ENCODE data around the gene BCCIP. TPM values are rescaled to one million over a fixed set of nuclear protein-coding genes. Genes with fewer than 3 reads are reported as not detected.
A peak's percentile ranks its signal among the peaks of the same experiment; 100 is the strongest.

Gene BCCIP
- total and polyA plus RNA-seq, 2 of the 8 experiments (the other 6 are each of a cell fraction or from before 2014, with no cell fraction given) = 33.9 to 120 TPM

DNA sequence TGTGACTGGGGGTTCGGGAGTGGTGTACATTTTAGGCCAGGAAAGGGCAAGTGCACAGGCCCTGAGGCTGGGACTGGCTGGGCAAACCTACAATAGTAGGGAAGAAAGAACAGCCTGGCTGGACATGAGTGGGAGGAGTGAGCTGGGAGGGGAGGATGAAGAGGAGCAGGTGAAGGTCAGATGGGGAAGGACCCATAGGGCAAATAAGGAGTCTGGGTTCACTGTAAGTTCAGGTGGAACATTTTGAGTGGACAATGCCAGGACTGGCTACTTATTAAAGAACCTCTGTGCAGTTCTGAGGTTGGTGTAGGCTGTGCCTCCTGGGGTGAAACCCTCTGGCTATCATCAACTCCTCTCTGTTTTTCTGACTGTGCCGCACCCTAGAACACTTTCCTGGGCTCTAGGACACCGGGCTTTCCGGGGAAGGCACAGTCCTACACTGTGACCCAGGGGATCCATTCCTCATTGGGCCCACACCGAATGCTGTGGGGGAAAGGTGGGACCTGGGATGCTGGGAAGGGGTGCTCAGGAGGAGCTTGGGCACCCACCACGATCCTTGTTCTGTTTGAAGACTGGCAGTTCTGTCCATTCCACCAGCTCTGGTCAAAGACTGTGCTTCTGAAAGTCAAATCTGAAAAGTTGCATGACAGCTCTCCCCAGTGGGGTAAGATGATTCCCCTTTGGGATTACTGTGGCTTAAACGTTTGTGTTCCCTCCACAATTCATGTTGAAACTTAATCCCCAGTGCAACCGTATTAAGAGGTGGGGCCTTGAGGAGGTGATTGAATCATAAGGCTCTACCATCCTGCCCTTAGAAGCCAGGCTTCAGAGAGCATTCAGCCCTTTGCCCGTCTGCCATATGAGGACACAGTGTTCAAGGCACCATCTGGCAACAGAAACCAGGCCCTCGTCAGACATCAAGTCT lies 43.7 kb upstream of the BCCIP start:
- H3K27ac ChIP-seq (ENCODE audit: low read depth, low read length) = no peak overlapping the region
- TF ChIP-seq SAP30 (IDR thresholded peaks at IDR 0.05; ENCODE audit: insufficient read depth, insufficient replicate concordance, low read length) (no peak), POU5F1 (IDR thresholded peaks at IDR 0.05; ENCODE audit: low read depth, low read length) (no peak), RXRA (IDR thresholded peaks at IDR 0.05; ENCODE audit: insufficient read depth, low read depth, low read length) (no peak), CREB1 (IDR thresholded peaks at IDR 0.05) (no peak), MAFK (IDR thresholded peaks at IDR 0.05; ENCODE audit: low read depth, low read length) (no peak), JUN (IDR thresholded peaks at IDR 0.05; ENCODE audit: low read depth, low read length) (no peak), CHD1 (IDR thresholded peaks at IDR 0.05; ENCODE audit: low read depth, low read length) (no peak), SUZ12 (IDR thresholded peaks at IDR 0.05; ENCODE audit: low read length) (no peak), CBX8 (IDR thresholded peaks at IDR 0.05; ENCODE audit: borderline replicate concordance, low read depth, low read length) (no peak), TAF1 (IDR thresholded peaks at IDR 0.05; ENCODE audit: low read depth, low read length) (no peak), TBP (IDR thresholded peaks at IDR 0.05; ENCODE audit: low read depth, low read length) (no peak), POLR2AphosphoS5 (IDR thresholded peaks at IDR 0.05; ENCODE audit: low read depth, low read length) (no peak)
- H2BK12ac ChIP-seq (ENCODE audit: low read depth, low read length) = no peak overlapping the region
- H3K23me2 ChIP-seq (ENCODE audit: low read depth, low read length) = no peaks in the 10 kb centered on the region
- no peaks in the 10 kb centered on the region for H3K27me3 ChIP-seq (replicated peaks in 1 of 4; ENCODE audit: control insufficient read depth in 3 of 4, extremely low read depth in 1 of 4, insufficient read depth in 3 of 4, low read length in 3 of 4)
- H3K4me1 ChIP-seq (replicated peaks in 1 of 4; ENCODE audit: control insufficient read depth in 3 of 4, insufficient read depth in 4 of 4, low read length in 3 of 4) = no peaks in the 10 kb centered on the region
- no peak overlapping the region for H3K9ac ChIP-seq (replicated peaks in 1 of 4; ENCODE audit: extremely low read depth in 1 of 4, low read depth in 3 of 4, low read length in 3 of 4)
- no peak overlapping the region for H2BK20ac ChIP-seq (ENCODE audit: low read length)
- no peaks in the 10 kb centered on the region for H3K79me2 ChIP-seq (ENCODE audit: control insufficient read depth in 1 of 2, insufficient read depth in 2 of 2, low read length in 2 of 2)
- H3K23ac ChIP-seq (ENCODE audit: insufficient read length) = no peak overlapping the region
- H2BK15ac ChIP-seq (ENCODE audit: low read length) = no peak overlapping the region
- no peak overlapping the region for H2BK120ac ChIP-seq (replicated peaks; ENCODE audit: low read depth, low read length)
- H3K4me2 ChIP-seq (ENCODE audit: insufficient read depth in 1 of 2, low read depth in 2 of 2, low read length in 2 of 2) = no peak overlapping the region
- H4K5ac ChIP-seq (ENCODE audit: insufficient read length, low read depth, low read length) = no peak overlapping the region
- no peaks in the 10 kb centered on the region for H4K20me1 ChIP-seq (replicated peaks in 1 of 2; ENCODE audit: control insufficient read depth in 1 of 2, insufficient read depth in 2 of 2, low read length in 2 of 2)
- ChIA-PET POLR2A (ENCODE audit: partially characterized antibody) (no interaction called here), CTCF (ENCODE audit: partially characterized antibody) (interaction anchor here (1.3 kb wide), 1 partner anchor 9 kb away, joined by 4 read pairs; no protein-coding TSS in a partner anchor)
- DNase-seq (ENCODE audit: low read depth in 1 of 2, low spot score in 2 of 2) = peak in 1 of 2 experiments; percentile 22
- no peaks in the 10 kb centered on the region for H3K36me3 ChIP-seq (ENCODE audit: control insufficient read depth in 2 of 4, insufficient read depth in 4 of 4, low read length in 3 of 4)
- H4K91ac ChIP-seq (replicated peaks; ENCODE audit: insufficient read length, low read length) = no peak overlapping the region
- H2BK5ac ChIP-seq (ENCODE audit: low read depth, low read length) = no peak overlapping the region
- H4K8ac ChIP-seq (ENCODE audit: extremely low read depth, insufficient read depth, low read length) = no peak overlapping the region
- no peaks in the 10 kb centered on the region for H3K79me1 ChIP-seq (ENCODE audit: low read depth, low read length)
- H3K9me3 ChIP-seq (ENCODE audit: insufficient read depth in 2 of 2, low read depth in 1 of 2, low read length in 1 of 2) = no peaks in the 10 kb centered on the region
- no peak overlapping the region for H3K56ac ChIP-seq (replicated peaks; ENCODE audit: insufficient read length, low read depth, low read length)
- H3K14ac ChIP-seq (ENCODE audit: insufficient read length) = no peak overlapping the region
- FAIRE-seq = no peak
- no peak overlapping the region for H3K4me3 ChIP-seq (ENCODE audit: extremely low read depth in 1 of 4, insufficient read depth in 2 of 4, low read depth in 3 of 4, low read length in 4 of 4)
- 86% methylated on average over 10 of the region's 10 CpGs; no CpG with 5 or more reads in 1 of the 2 experiments for WGBS, 2 experiments (ENCODE audit: extremely low coverage in 1 of 2, insufficient coverage in 1 of 2, insufficient read length in 1 of 2, insufficient replicate concordance in 2 of 2, low coverage in 1 of 2, low lambda C conversion rate in 2 of 2, missing lambda C conversion rate in 1 of 2)
- H3K4ac ChIP-seq (replicated peaks; ENCODE audit: insufficient read length, low read depth, low read length) = no peak overlapping the region
- H2AFZ ChIP-seq (ENCODE audit: low read length) = no peak overlapping the region
- no peak overlapping the region for H2AK5ac ChIP-seq (ENCODE audit: low read depth, low read length)
- no peak overlapping the region for H3K18ac ChIP-seq (ENCODE audit: extremely low read depth, low read length)

Measured in H1 (cell line).